ENCODE data around the gene TMEM168.

GRCh38 chr7:112745635-112746034, 44.6 kb downstream of the TMEM168 start:
- no peak for TF ChIP-seq CTCF (conservative IDR thresholded peaks at IDR 0.05 in 1 of 2, IDR thresholded peaks at IDR 0.05 in 1 of 2; ENCODE audit: low read depth in 1 of 2, low read length in 2 of 2)
- TF ChIP-seq EZH2 (IDR thresholded peaks at IDR 0.05; ENCODE audit: low read length, missing control alignments), result no peak

Data from fibroblast of lung (primary cell).